Mesendoderm (in vitro differentiated cells): ENCODE data around the gene AGR2.

ENCODE experiments used
- DNase-seq: peaks from one replicate; pipeline ENCODE4 v3.0.0; 2013
- H2AK5ac ChIP-seq: 2 replicates; pipeline ENCODE4 v1.6.1; 2013; ENCODE audit warnings: low read length, inconsistent platforms
- H2BK120ac ChIP-seq: 2 replicates; pipeline ENCODE4 v1.6.1; 2013; ENCODE audit warnings: low read depth, mild to moderate bottlenecking, low read length, moderate library complexity, mixed read lengths
- H2BK15ac ChIP-seq: replicated peaks from 2 replicates; pipeline ENCODE4 v1.6.1; 2013; ENCODE audit warnings: low read depth, mild to moderate bottlenecking, moderate library complexity
- H2BK5ac ChIP-seq: 2 replicates; pipeline ENCODE4 v1.6.1; 2013; ENCODE audit warnings: low read length, inconsistent platforms
- H3K18ac ChIP-seq: 2 replicates; pipeline ENCODE4 v1.6.1; 2013; ENCODE audit warnings: mild to moderate bottlenecking, low read length, mixed read lengths
- H3K23ac ChIP-seq: one replicate; pipeline ENCODE4 v1.6.1; 2013; ENCODE audit warnings: low read length
- H3K27ac ChIP-seq: 2 replicates; pipeline ENCODE4 v1.5.1; 2013; ENCODE audit warnings: low read depth, mild to moderate bottlenecking, inconsistent platforms, low read length, moderate library complexity
- H3K27me3 ChIP-seq: 2 replicates; pipeline ENCODE4 v1.6.1; 2013; ENCODE audit warnings: low read length, control low read depth, mild to moderate bottlenecking, inconsistent platforms; ENCODE audit not compliant: insufficient read depth, poor library complexity
- H3K36me3 ChIP-seq: 2 replicates; pipeline ENCODE4 v1.6.1; 2013; ENCODE audit warnings: low read length, inconsistent platforms; ENCODE audit not compliant: control insufficient read depth, insufficient read depth
- H3K4ac ChIP-seq: one replicate; pipeline ENCODE4 v1.6.1; 2013; ENCODE audit warnings: low read depth, mild to moderate bottlenecking, low read length, moderate library complexity
- H3K4me1 ChIP-seq: 2 replicates; pipeline ENCODE4 v1.6.1; 2013; ENCODE audit warnings: low read depth, low read length, inconsistent platforms; ENCODE audit not compliant: control insufficient read depth
- H3K4me2 ChIP-seq: 2 replicates; pipeline ENCODE4 v1.6.1; 2013; ENCODE audit warnings: low read length
- H3K4me3 ChIP-seq: 2 replicates; pipeline ENCODE4 v1.5.1; 2013; ENCODE audit warnings: mild to moderate bottlenecking, low read length
- H3K56ac ChIP-seq: one replicate; pipeline ENCODE4 v1.6.1; 2013; ENCODE audit warnings: low read length
- H3K79me1 ChIP-seq: 2 replicates; pipeline ENCODE4 v1.6.1; 2013; ENCODE audit warnings: low read length, inconsistent platforms
- H3K79me2 ChIP-seq: 2 replicates; pipeline ENCODE4 v1.6.1; 2013; ENCODE audit warnings: mild to moderate bottlenecking, low read length; ENCODE audit not compliant: control insufficient read depth, insufficient read depth
- H3K9ac ChIP-seq: 2 replicates; pipeline ENCODE4 v1.6.1; 2013; ENCODE audit warnings: low read length, inconsistent platforms
- H4K5ac ChIP-seq: one replicate; pipeline ENCODE4 v1.6.1; 2013; ENCODE audit warnings: low read length
- H4K8ac ChIP-seq: one replicate; pipeline ENCODE4 v1.6.1; 2013; ENCODE audit warnings: low read depth, mild to moderate bottlenecking, control low read depth, low read length, moderate library complexity
- WGBS: extraction: QIAGEN DNeasy Blood & Tissue Kit; methylation state at CpG from one replicate; pipeline ENCODE4 v1.1.7; 2013; ENCODE audit warnings: low lambda C conversion rate, missing lambda C conversion rate; ENCODE audit not compliant: insufficient coverage; ENCODE audit errors: extremely low coverage; 5-methylcytosine and 5-hydroxymethylcytosine counted together

The AGR2 gene

DNA sequence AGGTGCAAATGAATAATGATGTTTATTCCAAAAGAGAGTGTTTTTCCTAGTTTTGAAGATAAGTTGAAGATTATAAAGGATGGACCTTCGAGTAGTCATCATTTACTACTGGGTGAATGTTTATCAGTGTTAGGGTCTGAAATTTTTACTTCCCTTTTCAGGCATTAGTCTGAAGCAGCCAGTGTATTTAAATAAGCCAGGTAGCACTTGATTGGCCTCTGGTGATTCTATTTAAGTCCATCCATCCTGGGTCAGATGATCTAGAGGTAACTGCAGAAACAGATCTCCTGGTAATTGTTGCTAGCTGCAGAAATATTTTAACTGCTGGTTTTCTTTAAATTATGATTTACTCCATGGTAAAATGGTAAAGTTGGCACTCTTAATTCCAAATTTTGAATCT lies 34.1 kb upstream of the AGR2 start:
- Histone ChIP-seq H3K79me1 (no peaks in the 10 kb centered on the region), H3K23ac (no peak overlapping the region), H2BK120ac (no peak overlapping the region), H3K4me3 (no peak overlapping the region), H2BK5ac (no peak overlapping the region), H4K8ac (no peak overlapping the region), H3K4me2 (no peak overlapping the region), H3K56ac (no peak overlapping the region), H3K4ac (no peak overlapping the region), H3K27ac (no peak overlapping the region), H3K27me3 (no peaks in the 10 kb centered on the region), H4K5ac (no peak overlapping the region), H3K9ac (no peak overlapping the region), H2AK5ac (no peak overlapping the region), H3K4me1 (no peaks in the 10 kb centered on the region), H2BK15ac (no peak overlapping the region), H3K18ac (no peak overlapping the region), H3K36me3 (no peaks in the 10 kb centered on the region), H3K79me2 (no peaks in the 10 kb centered on the region)
- WGBS: 100% methylated on average over 1 of the region's 1 CpG
- no peak for DNase-seq

DNA sequence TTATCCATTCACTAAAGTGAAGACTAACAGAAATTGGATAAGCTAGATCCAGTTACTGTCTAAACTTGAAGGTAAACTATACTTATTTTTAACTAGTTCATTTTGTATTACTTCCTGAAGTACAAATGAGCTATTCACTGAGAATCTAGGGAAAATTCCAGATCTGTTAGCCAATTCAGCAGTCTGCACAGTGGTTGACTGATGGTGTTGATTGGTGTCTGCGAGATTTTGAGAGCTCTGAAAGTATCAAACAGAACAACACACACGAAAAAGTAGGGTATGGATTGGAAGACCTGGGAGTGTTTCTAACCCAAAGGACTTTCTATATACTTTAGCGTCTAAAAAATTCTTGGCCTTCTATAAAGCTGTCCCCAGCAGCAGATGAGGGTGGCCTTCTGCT lies 33.6 kb upstream of the AGR2 start:
- H4K5ac ChIP-seq: no peak overlapping the region

DNA sequence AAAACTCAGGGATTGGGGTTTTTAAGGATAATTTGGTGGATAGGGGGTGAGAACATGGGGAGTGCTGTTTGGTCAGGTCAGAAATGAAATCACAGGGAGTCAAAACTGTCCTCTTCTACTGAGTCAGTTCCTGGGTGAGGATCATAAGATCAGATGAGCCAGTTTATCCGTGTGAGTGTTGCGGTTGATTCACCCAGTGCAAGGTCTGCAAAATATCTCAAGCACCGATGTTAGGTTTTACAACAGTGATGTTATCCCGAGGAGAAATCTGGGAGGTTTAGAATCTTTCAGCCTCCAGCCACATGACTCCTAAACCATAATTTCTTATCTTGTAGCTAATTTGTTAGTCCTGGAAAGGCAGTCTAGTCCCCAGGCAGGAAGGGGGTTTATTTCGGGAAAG lies 31.7 kb upstream of the AGR2 start:
- H3K56ac ChIP-seq: no peak overlapping the region
- no peaks in the 10 kb centered on the region for H3K27me3 ChIP-seq
- no peak for DNase-seq
- H3K27ac ChIP-seq: no peak overlapping the region
- H3K4me2 ChIP-seq: no peak overlapping the region
- no peak overlapping the region for H4K5ac ChIP-seq
- no peak overlapping the region for H2BK5ac ChIP-seq
- no peaks in the 10 kb centered on the region for H3K4me1 ChIP-seq
- no peak overlapping the region for H3K4me3 ChIP-seq
- H3K9ac ChIP-seq: no peak overlapping the region
- no peaks in the 10 kb centered on the region for H3K79me2 ChIP-seq
- no peak overlapping the region for H3K18ac ChIP-seq
- H3K79me1 ChIP-seq: no peaks in the 10 kb centered on the region
- no peak overlapping the region for H3K23ac ChIP-seq
- no peak overlapping the region for H3K4ac ChIP-seq
- no peak overlapping the region for H2BK120ac ChIP-seq
- H3K36me3 ChIP-seq: no peaks in the 10 kb centered on the region
- no CpG with 5 or more reads among the region's 5 CpGs for WGBS
- no peak overlapping the region for H2AK5ac ChIP-seq
- H4K8ac ChIP-seq: no peak overlapping the region
- no peak overlapping the region for H2BK15ac ChIP-seq

More for the DNA sequence above, 33.6 kb upstream of the AGR2 start:
- no peak overlapping the region for H3K4me2 ChIP-seq
- H3K36me3 ChIP-seq: no peaks in the 10 kb centered on the region
- H3K56ac ChIP-seq: no peak overlapping the region
- H3K9ac ChIP-seq: no peak overlapping the region
- H2AK5ac ChIP-seq: no peak overlapping the region
- no peak overlapping the region for H2BK120ac ChIP-seq
- H3K27ac ChIP-seq: no peak overlapping the region
- no peaks in the 10 kb centered on the region for H3K27me3 ChIP-seq
- no peak overlapping the region for H3K23ac ChIP-seq
- DNase-seq: no peak
- H3K79me2 ChIP-seq: no peaks in the 10 kb centered on the region
- H2BK15ac ChIP-seq: no peak overlapping the region
- WGBS: no CpG with 5 or more reads among the region's 3 CpGs
- H3K4me3 ChIP-seq: no peak overlapping the region
- no peak overlapping the region for H2BK5ac ChIP-seq
- H3K4ac ChIP-seq: no peak overlapping the region
- no peak overlapping the region for H4K8ac ChIP-seq
- H3K4me1 ChIP-seq: no peaks in the 10 kb centered on the region
- H3K79me1 ChIP-seq: no peaks in the 10 kb centered on the region
- H3K18ac ChIP-seq: no peak overlapping the region

DNA sequence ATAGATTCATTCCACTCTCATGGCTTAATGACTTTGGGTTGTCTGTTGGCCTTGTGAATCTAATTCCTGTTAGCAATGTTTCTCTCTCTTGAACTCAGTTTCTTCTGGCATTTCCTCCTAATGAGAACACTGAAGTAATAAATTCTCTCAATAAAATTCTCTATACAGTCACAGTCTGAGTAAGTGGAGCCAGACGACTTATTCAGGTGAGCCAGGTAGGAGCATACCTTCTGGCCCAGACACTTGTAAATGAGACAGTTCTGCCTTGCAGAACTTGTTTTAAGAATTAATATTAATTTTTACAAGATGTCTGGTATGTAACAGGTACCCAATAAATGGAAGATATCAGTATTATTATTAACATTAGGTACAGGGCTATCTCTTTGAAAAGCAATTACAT lies 28.6 kb upstream of the AGR2 start:
- Histone ChIP-seq H3K79me2 (no peaks in the 10 kb centered on the region), H3K36me3 (no peaks in the 10 kb centered on the region), H3K18ac (no peak overlapping the region), H3K23ac (no peak overlapping the region), H3K4me2 (no peak overlapping the region), H3K4me3 (no peak overlapping the region), H4K8ac (no peak overlapping the region), H2AK5ac (no peak overlapping the region), H2BK15ac (no peak overlapping the region), H2BK5ac (no peak overlapping the region), H3K56ac (no peak overlapping the region), H3K79me1 (no peaks in the 10 kb centered on the region), H3K4ac (no peak overlapping the region), H4K5ac (no peak overlapping the region), H2BK120ac (no peak overlapping the region), H3K9ac (no peak overlapping the region), H3K4me1 (no peaks in the 10 kb centered on the region), H3K27ac (no peak overlapping the region), H3K27me3 (no peaks in the 10 kb centered on the region)
- WGBS: no CpG with 5 or more reads among the region's 1 CpG
- DNase-seq: no peak

DNA sequence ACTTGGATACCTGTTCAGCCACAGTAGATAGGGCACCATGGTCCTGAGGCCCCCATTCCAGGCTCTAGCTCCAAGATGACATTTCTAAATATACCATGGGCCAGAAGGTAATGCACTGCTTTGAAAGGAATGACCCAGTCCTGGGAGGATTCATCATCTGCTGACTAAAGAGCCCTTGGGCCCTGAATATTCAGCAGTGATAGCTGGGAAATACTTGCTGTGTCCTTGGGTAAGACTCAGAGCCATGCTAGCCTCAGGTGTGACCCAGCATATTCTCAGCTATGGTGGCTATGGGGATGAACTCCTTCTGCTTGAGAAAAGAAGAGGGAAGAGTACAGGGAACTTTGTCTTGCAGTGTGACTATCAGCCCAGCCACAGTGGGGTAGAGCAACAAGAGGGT lies 21.3 kb upstream of the AGR2 start:
- H3K18ac ChIP-seq: no peak overlapping the region
- H2AK5ac ChIP-seq: no peak overlapping the region
- H3K27ac ChIP-seq: no peak overlapping the region
- no peaks in the 10 kb centered on the region for H3K4me1 ChIP-seq
- H3K4ac ChIP-seq: no peak overlapping the region
- H3K27me3 ChIP-seq: no peaks in the 10 kb centered on the region
- H3K36me3 ChIP-seq: no peaks in the 10 kb centered on the region
- H2BK15ac ChIP-seq: no peak overlapping the region
- no peak overlapping the region for H2BK120ac ChIP-seq
- H3K9ac ChIP-seq: no peak overlapping the region
- no peaks in the 10 kb centered on the region for H3K79me2 ChIP-seq
- H3K56ac ChIP-seq: no peak overlapping the region
- no peak for DNase-seq
- no peaks in the 10 kb centered on the region for H3K79me1 ChIP-seq
- H3K23ac ChIP-seq: no peak overlapping the region
- no peak overlapping the region for H2BK5ac ChIP-seq
- H4K5ac ChIP-seq: no peak overlapping the region
- no peak overlapping the region for H3K4me2 ChIP-seq
- H3K4me3 ChIP-seq: no peak overlapping the region
- H4K8ac ChIP-seq: no peak overlapping the region

DNA sequence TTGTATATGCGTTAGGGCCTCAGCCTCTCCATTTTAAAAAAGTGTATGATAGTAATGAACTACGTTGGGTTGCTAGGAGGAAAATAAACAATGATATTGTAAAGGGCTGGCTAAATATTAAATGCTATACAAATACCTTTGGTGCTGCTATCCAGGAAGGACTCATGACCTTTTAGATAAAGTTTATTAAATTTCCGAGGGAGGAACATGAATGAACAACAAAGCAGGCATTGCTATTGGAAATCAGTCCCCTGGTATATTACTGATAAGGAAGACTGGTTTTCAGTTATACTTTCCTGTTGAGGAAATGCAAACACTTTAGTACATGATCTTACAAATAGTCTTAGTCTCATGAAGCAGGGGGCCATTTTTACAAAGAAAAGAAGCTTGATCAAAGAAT lies 17.2 kb upstream of the AGR2 start:
- Histone ChIP-seq H4K8ac (no peak overlapping the region), H3K23ac (no peak overlapping the region), H3K4me2 (no peak overlapping the region), H3K79me1 (no peaks in the 10 kb centered on the region), H3K9ac (no peak overlapping the region), H3K79me2 (no peaks in the 10 kb centered on the region), H2BK15ac (no peak overlapping the region), H3K18ac (no peak overlapping the region), H3K4ac (no peak overlapping the region), H2BK5ac (no peak overlapping the region), H3K4me1 (no peaks in the 10 kb centered on the region), H3K36me3 (no peaks in the 10 kb centered on the region), H3K56ac (no peak overlapping the region), H3K27ac (no peak overlapping the region), H2AK5ac (no peak overlapping the region), H4K5ac (no peak overlapping the region), H3K27me3 (no peaks in the 10 kb centered on the region), H3K4me3 (no peak overlapping the region), H2BK120ac (no peak overlapping the region)
- no peak for DNase-seq
- no CpG with 5 or more reads among the region's 3 CpGs for WGBS
